NCI-H2227 treated with DMSO at 0.1 percent for 48 hours (cell line): ENCODE results near the gene LEMD1.
A peak's percentile ranks its signal among the peaks of the same experiment; 100 is the strongest.
"Not testable (repeated sequence)": the region's sequence is repeated elsewhere in the genome, so short reads cannot be mapped to it uniquely, and the experiment has no call there.

ENCODE experiments used
- DNase-seq: peaks from one replicate; lab custom pipeline; 2025; lab: John Stamatoyannopoulos, UW

LEMD1 gene

GRCh38 chr1:205430696-205431305 lies 8.9 kb upstream of the LEMD1 start:
- no peak for DNase-seq

- DNase-seq, result no peak
Observed at GRCh38 chr1:205429762-205430695, 8.2 kb upstream of the LEMD1 start.

GRCh38 chr1:205424901-205425600 lies 3.2 kb upstream of the LEMD1 start:
- DNase-seq, result no peak

- DNase-seq, result no peak
Observed at GRCh38 chr1:205423814-205424399, 2.1 kb upstream of the LEMD1 start.

- DNase-seq, result no peak
Observed at GRCh38 chr1:205422993-205423642, 1.3 kb upstream of the LEMD1 start.

GRCh38 chr1:205420938-205421337 lies 918 bp downstream of the LEMD1 start:
- DNase-seq, result no peak

- no peak for DNase-seq
Observed at GRCh38 chr1:205417870-205418635, 3.8 kb downstream of the LEMD1 start.

GRCh38 chr1:205416322-205416721 lies 5.5 kb downstream of the LEMD1 start:
- no peak for DNase-seq

GRCh38 chr1:205410581-205411298 lies 11.1 kb downstream of the LEMD1 start:
- no peak for DNase-seq

GRCh38 chr1:205407970-205408369 lies 13.9 kb downstream of the LEMD1 start:
- no peak for DNase-seq

GRCh38 chr1:205406252-205406651 lies 15.6 kb downstream of the LEMD1 start:
- not testable (repeated sequence) for DNase-seq

- DNase-seq, result not testable (repeated sequence)
Observed at GRCh38 chr1:205404484-205404883, 17.4 kb downstream of the LEMD1 start.

- DNase-seq, result no peak
Observed at GRCh38 chr1:205398586-205398985, 23.3 kb downstream of the LEMD1 start.

GRCh38 chr1:205396967-205397616 lies 24.8 kb downstream of the LEMD1 start:
- peak; percentile 81 for DNase-seq

- no peak for DNase-seq
Observed at GRCh38 chr1:205395616-205396015, 26.2 kb downstream of the LEMD1 start.

GRCh38 chr1:205392650-205393049 lies 29.2 kb downstream of the LEMD1 start:
- DNase-seq, result no peak

- no peak for DNase-seq
Observed at GRCh38 chr1:205391386-205391785, 30.5 kb downstream of the LEMD1 start.

GRCh38 chr1:205387845-205388244 lies 34.0 kb downstream of the LEMD1 start:
- DNase-seq, result no peak

GRCh38 chr1:205382990-205383389 lies 38.9 kb downstream of the LEMD1 start:
- DNase-seq, result not testable (repeated sequence)

GRCh38 chr1:205382561-205382960 lies 39.3 kb downstream of the LEMD1 start:
- DNase-seq, result no peak
